HepG2 (cell line): ENCODE results near the gene BRI3BP. TPM values are rescaled to one million over a fixed set of nuclear protein-coding genes. Genes with fewer than 3 reads are reported as not detected.

Source experiments
- ATAC-seq: fragments of 200-7000 bp; cut with Tn5 transposase; 3 replicates; pipeline ENCODE4 v1.9.1; 2020; ENCODE audit warnings: mild to moderate bottlenecking, moderate library complexity
- BruUV-seq: library from RNA; stranded (reverse); fragments of 400-500 nt; replicated peaks from 2 replicates; lab custom pipeline; 2021; lab: Mats Ljungman, UMichigan
- CTCF ChIA-PET: fragments of 300-600 bp; formaldehyde crosslinking; extraction: SDS; loops from one replicate; lab custom pipeline; 2021; ENCODE audit warnings: low total read pairs, inconsistent platforms, low intra/inter-chr PET ratio; lab: Yijun Ruan, JAX
- POLR2A ChIA-PET: fragments of 350-600 bp; sonication (Branson Sonifier 250); formaldehyde crosslinking; loops from one replicate; lab custom pipeline; 2020; ENCODE audit warnings: antibody characterized with exemption, inconsistent platforms; lab: Yijun Ruan, JAX
- DNase-seq: peaks from one replicate; pipeline ENCODE4 v3.0.0-alpha.2; 2015; ENCODE audit warnings: low spot score
- FAIRE-seq: peaks from 3 replicates; lab custom pipeline; 2011; peaks lifted over from hg19 to GRCh38; lab: Jason Lieb, UNC
- H2AFZ ChIP-seq: one replicate; pipeline ENCODE4 v1.6.1; 2011; ENCODE audit warnings: low read length, inconsistent platforms
- H3K27ac ChIP-seq: fragments of 300-600 bp; 3 replicates; pipeline ENCODE4 v1.8.0; 2011; ENCODE audit warnings: mixed run types, mild to moderate bottlenecking, mixed read lengths, low read length, inconsistent platforms; ENCODE audit not compliant: insufficient read depth; ENCODE audit errors: extremely low read length
- H3K27me3 ChIP-seq, 2 experiments: fragments of 200-600 bp in 1 of 2; 2 replicates in 1 of 2; 3 replicates in 1 of 2; pipeline versions ENCODE4 v1.6.0 to v1.8.0; 2011; ENCODE audit warnings: low read length in 2 of 2, mild to moderate bottlenecking in 2 of 2, moderate library complexity in 2 of 2, inconsistent platforms in 1 of 2; ENCODE audit not compliant: insufficient read depth in 2 of 2, control insufficient read depth in 1 of 2
- H3K36me3 ChIP-seq, 2 experiments: fragments of 200-600 bp in 1 of 2; replicated peaks in 1 of 2; 2 replicates in 1 of 2; 3 replicates in 1 of 2; pipeline versions ENCODE4 v1.5.1 to v1.8.0; 2011; ENCODE audit warnings: low read length in 2 of 2, inconsistent platforms in 1 of 2; ENCODE audit not compliant: insufficient read depth in 2 of 2, control insufficient read depth in 1 of 2
- H3K4me1 ChIP-seq: 2 replicates; pipeline ENCODE4 v1.5.1; 2012; ENCODE audit warnings: low read length, inconsistent platforms; ENCODE audit not compliant: insufficient read depth
- H3K4me2 ChIP-seq: 2 replicates; pipeline ENCODE4 v1.6.0; 2011; ENCODE audit warnings: low read depth, low read length, inconsistent platforms
- H3K4me3 ChIP-seq, 3 experiments: fragments of 200-600 bp in 1 of 3; sonication (generic), shearing (Covaris generic) in 1 of 3; replicated peaks in 1 of 3; 2 replicates each; pipeline ENCODE4 v1.5.1; 2011 to 2016; ENCODE audit warnings: low read length in 3 of 3, inconsistent platforms in 2 of 3, low read depth in 2 of 3, mild to moderate bottlenecking in 2 of 3, control low read depth in 1 of 3, mixed read lengths in 1 of 3; ENCODE audit not compliant: insufficient read depth in 1 of 3
- H3K79me2 ChIP-seq: one replicate; pipeline ENCODE4 v1.6.1; 2011; ENCODE audit warnings: low read length, inconsistent platforms; ENCODE audit not compliant: insufficient read depth
- H3K9ac ChIP-seq: 2 replicates; pipeline ENCODE4 v1.6.0; 2011; ENCODE audit warnings: mild to moderate bottlenecking, low read depth, low read length, inconsistent platforms; ENCODE audit not compliant: insufficient read depth
- H3K9me3 ChIP-seq: 2 replicates; pipeline ENCODE4 v1.5.1; 2012; ENCODE audit warnings: mild to moderate bottlenecking, low read length
- H4K20me1 ChIP-seq: 2 replicates; pipeline ENCODE4 v1.6.0; 2011; ENCODE audit warnings: inconsistent platforms, mild to moderate bottlenecking, low read length, moderate library complexity; ENCODE audit not compliant: insufficient read depth
- ATF1 ChIP-seq: IDR thresholded peaks from 2 replicates; pipeline ENCODE4 v1.6.1; 2016; ENCODE audit warnings: mild to moderate bottlenecking, control low read depth
- FOXC1 ChIP-seq: sonication (generic); formaldehyde crosslinking; IDR thresholded peaks from 2 replicates; pipeline ENCODE4 v1.8.0; 2022; ENCODE audit warnings: mild to moderate bottlenecking, missing genetic modification reagents, borderline replicate concordance
- HDAC1 ChIP-seq: sonication (generic); formaldehyde crosslinking; IDR thresholded peaks from 2 replicates; pipeline ENCODE4 v1.5.1; 2020; ENCODE audit warnings: mild to moderate bottlenecking, missing genetic modification reagents
- ZBTB20 ChIP-seq: sonication (generic); formaldehyde crosslinking; IDR thresholded peaks from 2 replicates; pipeline ENCODE4 v1.8.1; 2023; ENCODE audit warnings: missing genetic modification reagents, low read depth, mild to moderate bottlenecking, borderline replicate concordance
- ZNF263 ChIP-seq: sonication (generic); formaldehyde crosslinking; IDR thresholded peaks from 2 replicates; pipeline ENCODE4 v1.4.0; 2020; ENCODE audit warnings: missing genetic modification reagents
- WGBS: methylation state at CpG from one replicate; pipeline ENCODE4 v1.1.6; 2017; ENCODE audit warnings: low lambda C conversion rate; 5-methylcytosine and 5-hydroxymethylcytosine counted together
- in situ Hi-C: cut with HindIII; loops from 2 replicates; pipeline ENCODE4 v1.10.0; 2017; ENCODE audit warnings: low pct_unique_long_range_greater_than_20kb; ENCODE audit not compliant: extremely low pct_ligation_motif_present
- intact Hi-C: fragments of 100-400 bp; cut with micrococcal nuclease; formaldehyde crosslinking; loops from one replicate; pipeline ENCODE4 v1.10.0; 2022; ENCODE audit not compliant: unreplicated experiment
- polyA plus RNA-seq, 8 experiments: library from polyadenylated mRNA; depleted of rRNA in 3 of 8; stranded (reverse) in 7 of 8; unstranded in 1 of 8; fragments of >200 nt; fragmentation: Illumina TruSeq in 4 of 8; extraction: Trizol in 4 of 8; gene quantifications; 2 replicates each; pipeline versions ENCODE4 v1.2.1 to v1.2.3, GENCODE V29; 2011 to 2016; ENCODE audit warnings: low read depth in 4 of 8, missing spikeins in 1 of 8, mixed read lengths in 1 of 8; ENCODE audit not compliant: insufficient read depth in 1 of 8
- total RNA-seq, 5 experiments: library from RNA; depleted of rRNA; stranded (reverse); fragments of >200 nt; fragmentation: Illumina TruSeq; extraction: Trizol; gene quantifications; 2 replicates each; pipeline ENCODE4 v1.2.3, GENCODE V29; 2016; ENCODE audit warnings: low read depth in 1 of 5
- TF ChIP-seq, protein P1 (sequence below): sonication (generic); formaldehyde crosslinking; conservative IDR thresholded peaks from 2 replicates; pipeline ENCODE4 v1.4.0; 2020; ENCODE audit warnings: mild to moderate bottlenecking, missing genetic modification reagents, moderate library complexity
- TF ChIP-seq, protein P2 (sequence below): IDR thresholded peaks from 2 replicates; pipeline ENCODE4 v1.6.1; 2012; ENCODE audit warnings: inconsistent platforms
- TF ChIP-seq, protein P3 (sequence below): sonication (generic); formaldehyde crosslinking; IDR thresholded peaks from 2 replicates; pipeline ENCODE4 v1.4.0; 2020; ENCODE audit warnings: mild to moderate bottlenecking, missing genetic modification reagents, borderline replicate concordance
- TF ChIP-seq, protein P4 (sequence below): sonication (generic); formaldehyde crosslinking; IDR thresholded peaks from 2 replicates; pipeline ENCODE4 v1.8.0; 2022; ENCODE audit warnings: missing genetic modification reagents, mild to moderate bottlenecking, moderate library complexity, borderline replicate concordance

BRI3BP gene
- total and polyA plus RNA-seq, 2 of the 13 experiments (the other 11 are each of a cell fraction or from before 2014, with no cell fraction given): 7.5 to 21.1 TPM

DNA sequence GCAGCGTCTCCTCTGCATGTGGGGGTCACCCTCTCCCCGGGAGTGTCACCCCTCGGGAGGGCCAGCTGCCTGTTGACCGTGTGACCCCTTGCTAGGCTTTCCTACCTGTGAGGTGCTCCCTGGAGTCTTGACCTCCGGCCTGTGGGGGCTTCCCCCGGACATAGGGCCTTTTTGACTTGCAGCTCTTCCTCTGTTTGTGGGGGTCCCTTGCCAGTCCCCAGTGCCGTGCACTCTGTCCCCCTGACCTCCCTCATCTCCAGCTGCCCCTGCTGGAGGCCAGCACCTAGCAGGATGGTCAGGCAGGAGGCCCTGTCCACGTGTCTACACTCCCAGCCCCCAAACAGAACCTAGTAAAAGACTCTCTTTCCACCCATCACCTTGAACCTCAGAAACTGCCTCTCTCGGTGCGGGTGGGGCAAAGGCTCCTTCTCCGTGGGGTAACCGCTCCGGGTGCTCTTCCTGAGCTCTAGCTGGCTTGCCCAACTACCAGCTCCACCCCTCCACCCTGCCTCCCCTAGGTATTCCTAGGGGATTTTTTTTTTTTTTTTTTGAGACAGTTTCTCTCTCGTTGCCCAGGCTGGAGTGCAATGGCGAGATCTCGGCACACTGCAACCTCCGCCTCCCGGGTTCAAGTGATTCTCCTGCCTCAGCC lies 72.6 kb downstream of the BRI3BP start:
- Histone ChIP-seq H2AFZ (no peak overlapping the region), H3K79me2 (peaks cover 16% of the 10 kb centered on the region), H3K27ac (peak overlapping the region; percentile 62), H3K4me2 (peak overlapping the region; percentile 98), H3K9ac (peak overlapping the region; percentile 81), H3K27me3 (no peaks in the 10 kb centered on the region; a peak in 1 of 5 replicates), H4K20me1 (peaks cover 3% of the 10 kb centered on the region; the same call in 1 of the 2 replicates), H3K4me1 (peaks cover 26% of the 10 kb centered on the region), H3K36me3 (peaks cover 5% of the 10 kb centered on the region in 2 experiments; a peak in 3 of 5 replicates), H3K9me3 (no peaks in the 10 kb centered on the region), H3K4me3 (peak overlapping the region; percentile 84 to 94 (median 84))
- 31% methylated on average over 16 of the region's 18 CpGs for WGBS
- peak; percentile 63 for ATAC-seq
- intact Hi-C loops: loop anchor here (2.0 kb wide), 1 partner anchor 77 kb away; the partner anchor contains the start of gene DHX37
- in situ Hi-C loops: no loop called here
- FAIRE-seq: no peak
- DNase-seq: no peak
- ChIA-PET POLR2A (interaction anchor here (0.9 to 1.7 kb wide), 2 partner anchors 13 to 27 kb away, joined by 3 to 5 read pairs; no protein-coding TSS in a partner anchor), CTCF (no interaction called here)
- no TSS peak for BruUV-seq
- TF ChIP-seq ZNF263 (CRISPR knock-in tag) (peak; percentile 87), ATF1 (CRISPR knock-in tag) (no peak), FOXC1 (CRISPR knock-in tag) (0 out of 2 replicates have a peak, but pooled peaks have one; percentile 12), ZBTB20 (no peak), HDAC1 (peak; percentile 44)
- TF ChIP-seq, protein P1, sequence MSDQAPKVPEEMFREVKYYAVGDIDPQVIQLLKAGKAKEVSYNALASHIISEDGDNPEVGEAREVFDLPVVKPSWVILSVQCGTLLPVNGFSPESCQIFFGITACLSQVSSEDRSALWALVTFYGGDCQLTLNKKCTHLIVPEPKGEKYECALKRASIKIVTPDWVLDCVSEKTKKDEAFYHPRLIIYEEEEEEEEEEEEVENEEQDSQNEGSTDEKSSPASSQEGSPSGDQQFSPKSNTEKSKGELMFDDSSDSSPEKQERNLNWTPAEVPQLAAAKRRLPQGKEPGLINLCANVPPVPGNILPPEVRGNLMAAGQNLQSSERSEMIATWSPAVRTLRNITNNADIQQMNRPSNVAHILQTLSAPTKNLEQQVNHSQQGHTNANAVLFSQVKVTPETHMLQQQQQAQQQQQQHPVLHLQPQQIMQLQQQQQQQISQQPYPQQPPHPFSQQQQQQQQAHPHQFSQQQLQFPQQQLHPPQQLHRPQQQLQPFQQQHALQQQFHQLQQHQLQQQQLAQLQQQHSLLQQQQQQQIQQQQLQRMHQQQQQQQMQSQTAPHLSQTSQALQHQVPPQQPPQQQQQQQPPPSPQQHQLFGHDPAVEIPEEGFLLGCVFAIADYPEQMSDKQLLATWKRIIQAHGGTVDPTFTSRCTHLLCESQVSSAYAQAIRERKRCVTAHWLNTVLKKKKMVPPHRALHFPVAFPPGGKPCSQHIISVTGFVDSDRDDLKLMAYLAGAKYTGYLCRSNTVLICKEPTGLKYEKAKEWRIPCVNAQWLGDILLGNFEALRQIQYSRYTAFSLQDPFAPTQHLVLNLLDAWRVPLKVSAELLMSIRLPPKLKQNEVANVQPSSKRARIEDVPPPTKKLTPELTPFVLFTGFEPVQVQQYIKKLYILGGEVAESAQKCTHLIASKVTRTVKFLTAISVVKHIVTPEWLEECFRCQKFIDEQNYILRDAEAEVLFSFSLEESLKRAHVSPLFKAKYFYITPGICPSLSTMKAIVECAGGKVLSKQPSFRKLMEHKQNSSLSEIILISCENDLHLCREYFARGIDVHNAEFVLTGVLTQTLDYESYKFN: no peak
- TF ChIP-seq, protein P2, sequence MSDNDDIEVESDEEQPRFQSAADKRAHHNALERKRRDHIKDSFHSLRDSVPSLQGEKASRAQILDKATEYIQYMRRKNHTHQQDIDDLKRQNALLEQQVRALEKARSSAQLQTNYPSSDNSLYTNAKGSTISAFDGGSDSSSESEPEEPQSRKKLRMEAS: peak; percentile 66
- TF ChIP-seq, protein P3, sequence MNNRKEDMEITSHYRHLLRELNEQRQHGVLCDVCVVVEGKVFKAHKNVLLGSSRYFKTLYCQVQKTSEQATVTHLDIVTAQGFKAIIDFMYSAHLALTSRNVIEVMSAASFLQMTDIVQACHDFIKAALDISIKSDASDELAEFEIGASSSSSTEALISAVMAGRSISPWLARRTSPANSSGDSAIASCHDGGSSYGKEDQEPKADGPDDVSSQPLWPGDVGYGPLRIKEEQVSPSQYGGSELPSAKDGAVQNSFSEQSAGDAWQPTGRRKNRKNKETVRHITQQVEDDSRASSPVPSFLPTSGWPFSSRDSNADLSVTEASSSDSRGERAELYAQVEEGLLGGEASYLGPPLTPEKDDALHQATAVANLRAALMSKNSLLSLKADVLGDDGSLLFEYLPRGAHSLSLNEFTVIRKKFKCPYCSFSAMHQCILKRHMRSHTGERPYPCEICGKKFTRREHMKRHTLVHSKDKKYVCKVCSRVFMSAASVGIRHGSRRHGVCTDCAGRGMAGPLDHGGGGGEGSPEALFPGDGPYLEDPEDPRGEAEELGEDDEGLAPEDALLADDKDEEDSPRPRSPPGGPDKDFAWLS (CRISPR knock-in tag): no peak
- TF ChIP-seq, protein P4, sequence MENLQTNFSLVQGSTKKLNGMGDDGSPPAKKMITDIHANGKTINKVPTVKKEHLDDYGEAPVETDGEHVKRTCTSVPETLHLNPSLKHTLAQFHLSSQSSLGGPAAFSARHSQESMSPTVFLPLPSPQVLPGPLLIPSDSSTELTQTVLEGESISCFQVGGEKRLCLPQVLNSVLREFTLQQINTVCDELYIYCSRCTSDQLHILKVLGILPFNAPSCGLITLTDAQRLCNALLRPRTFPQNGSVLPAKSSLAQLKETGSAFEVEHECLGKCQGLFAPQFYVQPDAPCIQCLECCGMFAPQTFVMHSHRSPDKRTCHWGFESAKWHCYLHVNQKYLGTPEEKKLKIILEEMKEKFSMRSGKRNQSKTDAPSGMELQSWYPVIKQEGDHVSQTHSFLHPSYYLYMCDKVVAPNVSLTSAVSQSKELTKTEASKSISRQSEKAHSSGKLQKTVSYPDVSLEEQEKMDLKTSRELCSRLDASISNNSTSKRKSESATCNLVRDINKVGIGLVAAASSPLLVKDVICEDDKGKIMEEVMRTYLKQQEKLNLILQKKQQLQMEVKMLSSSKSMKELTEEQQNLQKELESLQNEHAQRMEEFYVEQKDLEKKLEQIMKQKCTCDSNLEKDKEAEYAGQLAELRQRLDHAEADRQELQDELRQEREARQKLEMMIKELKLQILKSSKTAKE (CRISPR knock-in tag): no peak
